HEK293 (cell line): Measurements from ENCODE around the gene GBX2.
A peak's percentile ranks its signal among the peaks of the same experiment; 100 is the strongest.

Experiments used
- CTCF ChIA-PET: fragments of 350-600 bp; formaldehyde crosslinking; extraction: SDS; loops from one replicate; lab custom pipeline; 2021; ENCODE audit warnings: antibody characterized with exemption; lab: Yijun Ruan, JAX
- POLR2A ChIA-PET: fragments of 300-600 bp; formaldehyde crosslinking; extraction: SDS; loops from one replicate; lab custom pipeline; 2020; ENCODE audit warnings: antibody characterized with exemption, inconsistent platforms; lab: Yijun Ruan, JAX
- H3K27ac ChIP-seq: fragments of 200-500 bp; sonication (Bioruptor generic); 2 replicates; pipeline ENCODE4 v1.5.1; 2014; ENCODE audit warnings: low read depth, low read length, control low read depth, inconsistent platforms; ENCODE audit errors: extremely low read depth
- H3K36me3 ChIP-seq, 2 experiments: fragments of 200-500 bp in 1 of 2; sonication (Bioruptor generic) in 1 of 2; 1 replicate in 1 of 2; 2 replicates in 1 of 2; pipeline ENCODE4 v1.5.1; 2014 to 2017; ENCODE audit warnings: inconsistent platforms in 2 of 2, low read length in 2 of 2; ENCODE audit not compliant: control insufficient read depth in 2 of 2, insufficient read depth in 1 of 2
- H3K4me1 ChIP-seq: fragments of 200-500 bp; sonication (Bioruptor generic); 2 replicates; pipeline ENCODE4 v1.5.1; 2014; ENCODE audit warnings: mild to moderate bottlenecking, low read length, inconsistent platforms; ENCODE audit not compliant: control insufficient read depth, insufficient read depth
- H3K4me3 ChIP-seq: 2 replicates; pipeline ENCODE4 v1.5.1; 2011; ENCODE audit warnings: low read depth, mild to moderate bottlenecking, control low read depth, low read length, moderate library complexity
- H3K9me3 ChIP-seq: fragments of 200-500 bp; sonication (Bioruptor generic); 2 replicates; pipeline ENCODE4 v1.5.1; 2014; ENCODE audit warnings: low read depth, low read length, inconsistent platforms; ENCODE audit not compliant: control insufficient read depth, insufficient read depth
- EGR2 ChIP-seq: fragments of 450-650 bp; formaldehyde crosslinking; IDR thresholded peaks from 2 replicates; pipeline ENCODE4 v1.5.1; 2016; ENCODE audit warnings: low read depth, missing biosample characterization, missing genetic modification characterization
- GLI2 ChIP-seq: fragments of 450-650 bp; formaldehyde crosslinking; IDR thresholded peaks from 2 replicates; pipeline ENCODE4; 2017; ENCODE audit warnings: missing biosample characterization, missing genetic modification characterization, low read depth, borderline replicate concordance
- ZFHX2 ChIP-seq: fragments of 450-650 bp; formaldehyde crosslinking; conservative IDR thresholded peaks from 2 replicates; pipeline ENCODE4 v1.5.1; 2016; ENCODE audit warnings: missing biosample characterization, missing genetic modification characterization
- ZNF121 ChIP-seq: fragments of 450-650 bp; formaldehyde crosslinking; IDR thresholded peaks from 2 replicates; pipeline ENCODE4 v1.5.1; 2016; ENCODE audit warnings: missing biosample characterization, missing genetic modification characterization
- ZNF2 ChIP-seq: fragments of 450-650 bp; formaldehyde crosslinking; IDR thresholded peaks from 2 replicates; pipeline ENCODE4 v1.5.1; 2016; ENCODE audit warnings: missing biosample characterization, missing genetic modification characterization
- ZNF214 ChIP-seq: fragments of 450-650 bp; formaldehyde crosslinking; IDR thresholded peaks from 2 replicates; pipeline ENCODE4 v1.5.1; 2017; ENCODE audit warnings: missing biosample characterization, mild to moderate bottlenecking, missing genetic modification characterization, borderline replicate concordance
- ZNF239 ChIP-seq: fragments of 450-650 bp; formaldehyde crosslinking; IDR thresholded peaks from 2 replicates; pipeline ENCODE4 v1.5.1; 2016; ENCODE audit warnings: missing biosample characterization, missing genetic modification characterization
- ZNF248 ChIP-seq: fragments of 450-650 bp; formaldehyde crosslinking; IDR thresholded peaks from 2 replicates; pipeline ENCODE4 v1.5.1; 2017; ENCODE audit warnings: missing biosample characterization, missing genetic modification characterization
- ZNF341 ChIP-seq: fragments of 450-650 bp; formaldehyde crosslinking; IDR thresholded peaks from 2 replicates; pipeline ENCODE4; 2016; ENCODE audit warnings: low read depth, missing biosample characterization, missing genetic modification characterization
- ZNF624 ChIP-seq: fragments of 450-650 bp; formaldehyde crosslinking; IDR thresholded peaks from 2 replicates; pipeline ENCODE4 v1.5.1; 2017; ENCODE audit warnings: missing biosample characterization, missing genetic modification characterization
- ZSCAN16 ChIP-seq: fragments of 450-650 bp; formaldehyde crosslinking; IDR thresholded peaks from 2 replicates; pipeline ENCODE4 v1.5.1; 2016; ENCODE audit warnings: missing biosample characterization, missing genetic modification characterization
- TF ChIP-seq, protein P1 (sequence below): fragments of 450-650 bp; formaldehyde crosslinking; IDR thresholded peaks from 2 replicates; pipeline ENCODE4 v1.5.1; 2016; ENCODE audit warnings: missing biosample characterization, missing genetic modification characterization
- TF ChIP-seq, protein P2 (sequence below): IDR thresholded peaks from 2 replicates; pipeline ENCODE4 v1.6.1; 2011; ENCODE audit warnings: mild to moderate bottlenecking, low read depth, low read length, borderline replicate concordance
- TF ChIP-seq, protein P3 (sequence below): fragments of 450-650 bp; formaldehyde crosslinking; IDR thresholded peaks from 2 replicates; pipeline ENCODE4 v1.5.1; 2017; ENCODE audit warnings: missing biosample characterization, missing genetic modification characterization

The GBX2 gene

DNA sequence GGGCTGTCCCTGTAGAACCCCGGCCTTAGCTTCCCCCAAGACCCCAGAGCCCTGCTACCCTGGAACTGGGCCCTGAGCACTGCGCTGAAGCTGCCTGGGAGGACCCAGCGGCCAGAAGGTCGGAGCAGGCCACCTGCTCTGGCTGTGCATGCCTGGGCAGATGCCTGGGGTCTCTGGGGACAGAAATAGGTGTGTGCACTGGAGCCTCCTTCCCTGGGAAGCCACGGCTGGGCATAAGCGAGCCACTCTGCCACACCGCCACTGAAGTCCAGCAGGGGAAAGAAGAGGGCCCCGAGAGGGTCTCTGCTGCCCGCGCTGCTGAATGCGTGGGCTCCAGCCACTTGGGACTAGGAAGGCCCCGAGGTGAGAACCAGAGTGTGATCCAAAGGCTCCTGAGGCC, 6.7 kb downstream of the GBX2 start (continued):
- TF ChIP-seq, protein P1, sequence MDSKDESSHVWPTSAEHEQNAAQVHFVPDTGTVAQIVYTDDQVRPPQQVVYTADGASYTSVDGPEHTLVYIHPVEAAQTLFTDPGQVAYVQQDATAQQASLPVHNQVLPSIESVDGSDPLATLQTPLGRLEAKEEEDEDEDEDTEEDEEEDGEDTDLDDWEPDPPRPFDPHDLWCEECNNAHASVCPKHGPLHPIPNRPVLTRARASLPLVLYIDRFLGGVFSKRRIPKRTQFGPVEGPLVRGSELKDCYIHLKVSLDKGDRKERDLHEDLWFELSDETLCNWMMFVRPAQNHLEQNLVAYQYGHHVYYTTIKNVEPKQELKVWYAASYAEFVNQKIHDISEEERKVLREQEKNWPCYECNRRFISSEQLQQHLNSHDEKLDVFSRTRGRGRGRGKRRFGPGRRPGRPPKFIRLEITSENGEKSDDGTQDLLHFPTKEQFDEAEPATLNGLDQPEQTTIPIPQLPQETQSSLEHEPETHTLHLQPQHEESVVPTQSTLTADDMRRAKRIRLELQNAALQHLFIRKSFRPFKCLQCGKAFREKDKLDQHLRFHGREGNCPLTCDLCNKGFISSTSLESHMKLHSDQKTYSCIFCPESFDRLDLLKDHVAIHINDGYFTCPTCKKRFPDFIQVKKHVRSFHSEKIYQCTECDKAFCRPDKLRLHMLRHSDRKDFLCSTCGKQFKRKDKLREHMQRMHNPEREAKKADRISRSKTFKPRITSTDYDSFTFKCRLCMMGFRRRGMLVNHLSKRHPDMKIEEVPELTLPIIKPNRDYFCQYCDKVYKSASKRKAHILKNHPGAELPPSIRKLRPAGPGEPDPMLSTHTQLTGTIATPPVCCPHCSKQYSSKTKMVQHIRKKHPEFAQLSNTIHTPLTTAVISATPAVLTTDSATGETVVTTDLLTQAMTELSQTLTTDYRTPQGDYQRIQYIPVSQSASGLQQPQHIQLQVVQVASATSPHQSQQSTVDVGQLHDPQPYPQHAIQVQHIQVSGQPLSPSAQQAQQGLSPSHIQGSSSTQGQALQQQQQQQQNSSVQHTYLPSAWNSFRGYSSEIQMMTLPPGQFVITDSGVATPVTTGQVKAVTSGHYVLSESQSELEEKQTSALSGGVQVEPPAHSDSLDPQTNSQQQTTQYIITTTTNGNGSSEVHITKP: no peak
- TF ChIP-seq ZNF239 (tag by site-specific recombination): no peak
- no peak for TF ChIP-seq ZNF341 (tag by site-specific recombination)
- TF ChIP-seq, protein P2, sequence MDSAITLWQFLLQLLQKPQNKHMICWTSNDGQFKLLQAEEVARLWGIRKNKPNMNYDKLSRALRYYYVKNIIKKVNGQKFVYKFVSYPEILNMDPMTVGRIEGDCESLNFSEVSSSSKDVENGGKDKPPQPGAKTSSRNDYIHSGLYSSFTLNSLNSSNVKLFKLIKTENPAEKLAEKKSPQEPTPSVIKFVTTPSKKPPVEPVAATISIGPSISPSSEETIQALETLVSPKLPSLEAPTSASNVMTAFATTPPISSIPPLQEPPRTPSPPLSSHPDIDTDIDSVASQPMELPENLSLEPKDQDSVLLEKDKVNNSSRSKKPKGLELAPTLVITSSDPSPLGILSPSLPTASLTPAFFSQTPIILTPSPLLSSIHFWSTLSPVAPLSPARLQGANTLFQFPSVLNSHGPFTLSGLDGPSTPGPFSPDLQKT: no peak
- no peak for TF ChIP-seq GLI2 (tag by site-specific recombination)
- no peak for TF ChIP-seq ZNF624 (tag by site-specific recombination)
- TF ChIP-seq ZNF121: no peak

DNA sequence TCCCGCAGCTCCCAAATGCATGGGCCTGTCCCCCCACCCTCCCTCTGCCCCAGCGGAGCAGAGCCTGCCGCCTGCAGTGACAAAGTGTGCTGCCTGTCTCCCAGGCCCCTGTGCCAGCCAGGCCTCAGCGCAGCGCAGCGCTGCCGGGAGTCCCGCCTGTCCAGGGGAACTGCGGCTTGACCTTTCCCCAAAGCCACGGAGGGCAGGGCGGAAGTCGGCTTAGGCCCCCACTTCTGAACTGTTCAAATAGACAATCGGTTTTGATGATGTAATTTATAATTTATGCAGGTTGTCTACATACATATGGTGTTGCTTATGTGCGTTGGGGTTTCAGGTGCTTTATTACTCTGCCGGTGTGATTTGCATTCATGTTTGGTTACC, 7.1 kb downstream of the GBX2 start:
- no peaks in the 10 kb centered on the region for H3K9me3 ChIP-seq
- H3K4me1 ChIP-seq: no peaks in the 10 kb centered on the region; the same call in 1 of the 2 replicates
- TF ChIP-seq ZNF248 (tag by site-specific recombination) (no peak), ZNF2 (0 out of 2 replicates have a peak, but pooled peaks have one; percentile 38)
- H3K4me3 ChIP-seq: no peak overlapping the region
- H3K27ac ChIP-seq: 0 out of 2 replicates have a peak overlapping the region, but pooled peaks have one; percentile 49
- ChIA-PET POLR2A (no interaction called here), CTCF (interaction anchor here (0.7 to 1.4 kb wide), 2 partner anchors 12 to 15 kb away, joined by 3 read pairs; no protein-coding TSS in a partner anchor)
- H3K36me3 ChIP-seq: peaks cover 0 to 20% of the 10 kb centered on the region in 2 experiments; a peak in 1 of 3 replicates

DNA sequence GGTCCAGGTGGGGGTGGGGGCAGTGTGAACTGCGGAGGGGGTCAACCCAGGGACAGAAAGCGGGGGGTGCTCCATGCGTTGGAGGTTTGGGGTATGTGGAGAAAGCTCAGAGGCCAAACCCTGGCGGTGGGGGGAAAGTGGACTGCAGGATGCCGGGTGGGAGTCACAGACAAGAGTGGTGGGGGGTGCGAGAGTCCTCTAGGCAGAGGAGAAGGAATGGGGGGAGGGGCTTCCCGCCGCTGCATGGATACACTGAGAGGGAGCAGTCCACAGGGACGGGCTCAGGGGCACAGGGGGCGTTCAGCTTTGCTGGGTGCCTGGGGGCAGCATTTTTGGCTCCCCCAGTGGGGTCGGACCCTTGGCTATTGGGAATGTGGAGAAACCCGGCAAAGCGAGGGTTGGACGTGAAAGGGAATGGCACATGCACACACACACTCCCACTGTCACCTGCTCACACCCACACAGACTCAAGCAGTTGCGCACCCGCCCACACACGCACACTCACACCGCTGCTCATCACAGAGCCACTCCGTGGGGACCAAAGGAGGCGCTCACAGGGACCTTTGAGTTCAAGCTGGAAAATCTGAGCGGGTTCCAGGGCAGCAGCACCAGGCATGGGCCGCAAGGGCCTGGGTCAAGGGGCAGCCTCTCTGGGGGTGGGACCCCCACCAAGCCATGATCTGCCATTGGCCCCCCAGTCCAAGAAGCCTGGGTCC, 7.7 kb downstream of the GBX2 start:
- ChIA-PET POLR2A (no interaction called here), CTCF (interaction anchor here (0.6 to 1.4 kb wide), 2 partner anchors 15 to 17 kb away, joined by 3 read pairs; no protein-coding TSS in a partner anchor)
- H3K4me1 ChIP-seq: no peaks in the 10 kb centered on the region; the same call in 1 of the 2 replicates
- peaks cover 0 to 14% of the 10 kb centered on the region in 2 experiments; a peak in 1 of 3 replicates for H3K36me3 ChIP-seq
- no peak overlapping the region for H3K27ac ChIP-seq
- TF ChIP-seq ZFHX2 (tag by site-specific recombination): peak; percentile 83
- TF ChIP-seq ZSCAN16 (tag by site-specific recombination): no peak
- TF ChIP-seq, protein P3, sequence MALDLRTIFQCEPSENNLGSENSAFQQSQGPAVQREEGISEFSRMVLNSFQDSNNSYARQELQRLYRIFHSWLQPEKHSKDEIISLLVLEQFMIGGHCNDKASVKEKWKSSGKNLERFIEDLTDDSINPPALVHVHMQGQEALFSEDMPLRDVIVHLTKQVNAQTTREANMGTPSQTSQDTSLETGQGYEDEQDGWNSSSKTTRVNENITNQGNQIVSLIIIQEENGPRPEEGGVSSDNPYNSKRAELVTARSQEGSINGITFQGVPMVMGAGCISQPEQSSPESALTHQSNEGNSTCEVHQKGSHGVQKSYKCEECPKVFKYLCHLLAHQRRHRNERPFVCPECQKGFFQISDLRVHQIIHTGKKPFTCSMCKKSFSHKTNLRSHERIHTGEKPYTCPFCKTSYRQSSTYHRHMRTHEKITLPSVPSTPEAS (tag by site-specific recombination): no peak
- peak; percentile 70; the same call in 1 of the 2 replicates for TF ChIP-seq EGR2 (tag by site-specific recombination)
- TF ChIP-seq ZNF214 (tag by site-specific recombination): no peak
- no peaks in the 10 kb centered on the region for H3K9me3 ChIP-seq
- H3K4me3 ChIP-seq: no peak overlapping the region
